K562 (cell line): ENCODE measurements around the gene CCDC28B. TPM values are rescaled to one million over a fixed set of nuclear protein-coding genes. Genes with fewer than 3 reads are reported as not detected.
A peak's percentile ranks its signal among the peaks of the same experiment; 100 is the strongest.

Experiments used
- DMBX1 ChIP-seq: fragments of 250-450 bp; sonication (Bioruptor Pico); IDR thresholded peaks from 2 replicates; pipeline ENCODE4 v1.8.0; 2022; ENCODE audit warnings: inconsistent platforms, mild to moderate bottlenecking, moderate library complexity, borderline replicate concordance
- ERF ChIP-seq: fragments of 450-650 bp; formaldehyde crosslinking; IDR thresholded peaks from 2 replicates; pipeline ENCODE4 v1.4.0; 2020; ENCODE audit warnings: mild to moderate bottlenecking, mixed read lengths
- FOXA3 ChIP-seq, 2 experiments: fragments of 450-650 bp in 1 of 2; sonication (generic) in 1 of 2; formaldehyde crosslinking; IDR thresholded peaks in 1 of 2; conservative IDR thresholded peaks in 1 of 2; 2 replicates each; pipeline versions ENCODE4 v1.4.0 to v1.8.0; 2020 to 2022; ENCODE audit warnings: mild to moderate bottlenecking in 2 of 2, missing genetic modification reagents in 1 of 2
- GABPB1 ChIP-seq: sonication (generic); formaldehyde crosslinking; IDR thresholded peaks from 2 replicates; pipeline ENCODE4 v1.8.0; 2022; ENCODE audit warnings: mild to moderate bottlenecking, missing genetic modification reagents
- OTX1 ChIP-seq: fragments of 450-650 bp; formaldehyde crosslinking; IDR thresholded peaks from 2 replicates; pipeline ENCODE4 v1.4.0; 2022; ENCODE audit warnings: mild to moderate bottlenecking
- PPARD ChIP-seq: fragments of 250-450 bp; sonication (Bioruptor Pico); IDR thresholded peaks from 2 replicates; pipeline ENCODE4 v1.8.0; 2022; ENCODE audit warnings: inconsistent platforms, mild to moderate bottlenecking, moderate library complexity
- RAD21 ChIP-seq, 2 experiments: fragments of 250-450 bp in 1 of 2; fragments of 450-650 bp in 1 of 2; sonication (Bioruptor Pico) in 1 of 2; formaldehyde crosslinking in 1 of 2; IDR thresholded peaks in 1 of 2; conservative IDR thresholded peaks in 1 of 2; 2 replicates each; pipeline versions ENCODE4 v1.4.0 to v1.8.0; 2020 to 2022; ENCODE audit warnings: mild to moderate bottlenecking in 2 of 2, moderate library complexity in 1 of 2
- SAFB ChIP-seq: fragments of 200-400 bp; formaldehyde crosslinking; IDR thresholded peaks from 2 replicates; pipeline ENCODE4 v1.6.1; 2017; ENCODE audit warnings: low read depth, low read length, borderline replicate concordance
- SIN3A ChIP-seq, 2 experiments: fragments of 150-350 bp in 1 of 2; IDR thresholded peaks; 2 replicates each; pipeline ENCODE4 v1.6.1; 2011 to 2016; ENCODE audit warnings: borderline replicate concordance in 2 of 2, low read depth in 2 of 2, low read length in 2 of 2, mild to moderate bottlenecking in 2 of 2, moderate library complexity in 2 of 2; ENCODE audit not compliant: control insufficient read depth in 1 of 2
- ZNF347 ChIP-seq: fragments of 450-650 bp; formaldehyde crosslinking; IDR thresholded peaks from 2 replicates; pipeline ENCODE4 v1.4.0; 2020; ENCODE audit warnings: low read depth, mild to moderate bottlenecking, moderate library complexity
- ZNF57 ChIP-seq: fragments of 450-650 bp; formaldehyde crosslinking; IDR thresholded peaks from 2 replicates; pipeline ENCODE4 v1.4.0; 2020; ENCODE audit warnings: mild to moderate bottlenecking, moderate library complexity
- polyA plus RNA-seq, 8 experiments: library from polyadenylated mRNA; depleted of rRNA in 4 of 8; stranded (reverse) in 5 of 8; unstranded in 3 of 8; fragments of >200 nt; fragmentation: Nextera tagmentation in 2 of 8; fragmentation: Illumina TruSeq in 1 of 8; extraction: Ambion mirVana in 2 of 8; extraction: Trizol in 1 of 8; gene quantifications; 2 replicates each; pipeline versions ENCODE4 v1.2.1 to v1.2.3, GENCODE V29; 2011 to 2014; ENCODE audit warnings: inconsistent platforms in 1 of 8, missing spikeins in 1 of 8
- total RNA-seq, 7 experiments: library from RNA; depleted of rRNA in 6 of 7; stranded (reverse); fragments of >200 nt in 6 of 7; fragmentation: Illumina TruSeq in 2 of 7; extraction: Trizol in 2 of 7; gene quantifications; 2 replicates each; pipeline versions ENCODE4 v1.2.1 to v1.2.3, GENCODE V29; 2011 to 2021; ENCODE audit warnings: low replicate concordance in 1 of 7
- TF ChIP-seq, protein P1 (sequence below): fragments of 450-650 bp; conservative IDR thresholded peaks from 2 replicates; pipeline ENCODE4 v1.6.1; 2016; ENCODE audit warnings: missing genetic modification characterization, low read depth, mild to moderate bottlenecking, control low read depth, missing compliant biosample characterization
- TF ChIP-seq, protein P2 (sequence below): fragments of 200-600 bp; sonication (generic); IDR thresholded peaks from one replicate; pipeline ENCODE4 v1.6.1; 2012; ENCODE audit warnings: mild to moderate bottlenecking, low read depth, low read length, inconsistent platforms

The CCDC28B gene
- total and polyA plus RNA-seq, 9 of the 15 experiments (the other 6 are each of a cell fraction or from before 2014, with no cell fraction given): 5.7 to 54.5 (median 31.7) TPM

- TF ChIP-seq, protein P1, sequence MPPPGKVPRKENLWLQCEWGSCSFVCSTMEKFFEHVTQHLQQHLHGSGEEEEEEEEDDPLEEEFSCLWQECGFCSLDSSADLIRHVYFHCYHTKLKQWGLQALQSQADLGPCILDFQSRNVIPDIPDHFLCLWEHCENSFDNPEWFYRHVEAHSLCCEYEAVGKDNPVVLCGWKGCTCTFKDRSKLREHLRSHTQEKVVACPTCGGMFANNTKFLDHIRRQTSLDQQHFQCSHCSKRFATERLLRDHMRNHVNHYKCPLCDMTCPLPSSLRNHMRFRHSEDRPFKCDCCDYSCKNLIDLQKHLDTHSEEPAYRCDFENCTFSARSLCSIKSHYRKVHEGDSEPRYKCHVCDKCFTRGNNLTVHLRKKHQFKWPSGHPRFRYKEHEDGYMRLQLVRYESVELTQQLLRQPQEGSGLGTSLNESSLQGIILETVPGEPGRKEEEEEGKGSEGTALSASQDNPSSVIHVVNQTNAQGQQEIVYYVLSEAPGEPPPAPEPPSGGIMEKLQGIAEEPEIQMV: peak; percentile 71
- TF ChIP-seq ZNF347 (peak; percentile 74; the same call in 1 of the 2 replicates), ZNF57 (CRISPR knock-in tag) (0 out of 2 replicates have a peak, but pooled peaks have one; percentile 59), DMBX1 (0 out of 2 replicates have a peak, but pooled peaks have one; percentile 90), FOXA3 (CRISPR knock-in tag; conservative IDR thresholded peaks at IDR 0.05 in 1 of 2, IDR thresholded peaks at IDR 0.05 in 1 of 2) (0 out of 4 replicates have a peak, but pooled peaks of 1 of the 2 experiments have one; percentile 7), OTX1 (peak; percentile 74; the same call in 1 of the 2 replicates), SAFB (no peak), RAD21 (CRISPR knock-in tag; conservative IDR thresholded peaks at IDR 0.05 in 1 of 2, IDR thresholded peaks at IDR 0.05 in 1 of 2) (0 out of 4 replicates have a peak, but pooled peaks of 1 of the 2 experiments have one; percentile 5), PPARD (CRISPR knock-in tag) (peak; percentile 12; the same call in 1 of the 2 replicates), SIN3A (IDR thresholded peaks at IDR 0.05; ENCODE audit: borderline replicate concordance in 2 of 2, control insufficient read depth in 1 of 2, low read depth in 2 of 2, low read length in 2 of 2) (0 out of 4 replicates have a peak, but pooled peaks of 1 of the 2 experiments have one; percentile 1), ERF (peak; percentile 83), GABPB1 (CRISPR knock-in tag) (no peak)
- TF ChIP-seq, protein P2, sequence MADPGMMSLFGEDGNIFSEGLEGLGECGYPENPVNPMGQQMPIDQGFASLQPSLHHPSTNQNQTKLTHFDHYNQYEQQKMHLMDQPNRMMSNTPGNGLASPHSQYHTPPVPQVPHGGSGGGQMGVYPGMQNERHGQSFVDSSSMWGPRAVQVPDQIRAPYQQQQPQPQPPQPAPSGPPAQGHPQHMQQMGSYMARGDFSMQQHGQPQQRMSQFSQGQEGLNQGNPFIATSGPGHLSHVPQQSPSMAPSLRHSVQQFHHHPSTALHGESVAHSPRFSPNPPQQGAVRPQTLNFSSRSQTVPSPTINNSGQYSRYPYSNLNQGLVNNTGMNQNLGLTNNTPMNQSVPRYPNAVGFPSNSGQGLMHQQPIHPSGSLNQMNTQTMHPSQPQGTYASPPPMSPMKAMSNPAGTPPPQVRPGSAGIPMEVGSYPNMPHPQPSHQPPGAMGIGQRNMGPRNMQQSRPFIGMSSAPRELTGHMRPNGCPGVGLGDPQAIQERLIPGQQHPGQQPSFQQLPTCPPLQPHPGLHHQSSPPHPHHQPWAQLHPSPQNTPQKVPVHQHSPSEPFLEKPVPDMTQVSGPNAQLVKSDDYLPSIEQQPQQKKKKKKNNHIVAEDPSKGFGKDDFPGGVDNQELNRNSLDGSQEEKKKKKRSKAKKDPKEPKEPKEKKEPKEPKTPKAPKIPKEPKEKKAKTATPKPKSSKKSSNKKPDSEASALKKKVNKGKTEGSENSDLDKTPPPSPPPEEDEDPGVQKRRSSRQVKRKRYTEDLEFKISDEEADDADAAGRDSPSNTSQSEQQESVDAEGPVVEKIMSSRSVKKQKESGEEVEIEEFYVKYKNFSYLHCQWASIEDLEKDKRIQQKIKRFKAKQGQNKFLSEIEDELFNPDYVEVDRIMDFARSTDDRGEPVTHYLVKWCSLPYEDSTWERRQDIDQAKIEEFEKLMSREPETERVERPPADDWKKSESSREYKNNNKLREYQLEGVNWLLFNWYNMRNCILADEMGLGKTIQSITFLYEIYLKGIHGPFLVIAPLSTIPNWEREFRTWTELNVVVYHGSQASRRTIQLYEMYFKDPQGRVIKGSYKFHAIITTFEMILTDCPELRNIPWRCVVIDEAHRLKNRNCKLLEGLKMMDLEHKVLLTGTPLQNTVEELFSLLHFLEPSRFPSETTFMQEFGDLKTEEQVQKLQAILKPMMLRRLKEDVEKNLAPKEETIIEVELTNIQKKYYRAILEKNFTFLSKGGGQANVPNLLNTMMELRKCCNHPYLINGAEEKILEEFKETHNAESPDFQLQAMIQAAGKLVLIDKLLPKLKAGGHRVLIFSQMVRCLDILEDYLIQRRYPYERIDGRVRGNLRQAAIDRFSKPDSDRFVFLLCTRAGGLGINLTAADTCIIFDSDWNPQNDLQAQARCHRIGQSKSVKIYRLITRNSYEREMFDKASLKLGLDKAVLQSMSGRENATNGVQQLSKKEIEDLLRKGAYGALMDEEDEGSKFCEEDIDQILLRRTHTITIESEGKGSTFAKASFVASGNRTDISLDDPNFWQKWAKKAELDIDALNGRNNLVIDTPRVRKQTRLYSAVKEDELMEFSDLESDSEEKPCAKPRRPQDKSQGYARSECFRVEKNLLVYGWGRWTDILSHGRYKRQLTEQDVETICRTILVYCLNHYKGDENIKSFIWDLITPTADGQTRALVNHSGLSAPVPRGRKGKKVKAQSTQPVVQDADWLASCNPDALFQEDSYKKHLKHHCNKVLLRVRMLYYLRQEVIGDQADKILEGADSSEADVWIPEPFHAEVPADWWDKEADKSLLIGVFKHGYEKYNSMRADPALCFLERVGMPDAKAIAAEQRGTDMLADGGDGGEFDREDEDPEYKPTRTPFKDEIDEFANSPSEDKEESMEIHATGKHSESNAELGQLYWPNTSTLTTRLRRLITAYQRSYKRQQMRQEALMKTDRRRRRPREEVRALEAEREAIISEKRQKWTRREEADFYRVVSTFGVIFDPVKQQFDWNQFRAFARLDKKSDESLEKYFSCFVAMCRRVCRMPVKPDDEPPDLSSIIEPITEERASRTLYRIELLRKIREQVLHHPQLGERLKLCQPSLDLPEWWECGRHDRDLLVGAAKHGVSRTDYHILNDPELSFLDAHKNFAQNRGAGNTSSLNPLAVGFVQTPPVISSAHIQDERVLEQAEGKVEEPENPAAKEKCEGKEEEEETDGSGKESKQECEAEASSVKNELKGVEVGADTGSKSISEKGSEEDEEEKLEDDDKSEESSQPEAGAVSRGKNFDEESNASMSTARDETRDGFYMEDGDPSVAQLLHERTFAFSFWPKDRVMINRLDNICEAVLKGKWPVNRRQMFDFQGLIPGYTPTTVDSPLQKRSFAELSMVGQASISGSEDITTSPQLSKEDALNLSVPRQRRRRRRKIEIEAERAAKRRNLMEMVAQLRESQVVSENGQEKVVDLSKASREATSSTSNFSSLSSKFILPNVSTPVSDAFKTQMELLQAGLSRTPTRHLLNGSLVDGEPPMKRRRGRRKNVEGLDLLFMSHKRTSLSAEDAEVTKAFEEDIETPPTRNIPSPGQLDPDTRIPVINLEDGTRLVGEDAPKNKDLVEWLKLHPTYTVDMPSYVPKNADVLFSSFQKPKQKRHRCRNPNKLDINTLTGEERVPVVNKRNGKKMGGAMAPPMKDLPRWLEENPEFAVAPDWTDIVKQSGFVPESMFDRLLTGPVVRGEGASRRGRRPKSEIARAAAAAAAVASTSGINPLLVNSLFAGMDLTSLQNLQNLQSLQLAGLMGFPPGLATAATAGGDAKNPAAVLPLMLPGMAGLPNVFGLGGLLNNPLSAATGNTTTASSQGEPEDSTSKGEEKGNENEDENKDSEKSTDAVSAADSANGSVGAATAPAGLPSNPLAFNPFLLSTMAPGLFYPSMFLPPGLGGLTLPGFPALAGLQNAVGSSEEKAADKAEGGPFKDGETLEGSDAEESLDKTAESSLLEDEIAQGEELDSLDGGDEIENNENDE: no peak
Observed at GRCh38 chr1:32179193-32179442, 21.3 kb upstream of the CCDC28B start (continued).
